GM18909 (cell line): ENCODE data around the gene KRT1.
"Not testable (repeated sequence)": the region's sequence is repeated elsewhere in the genome, so short reads cannot be mapped to it uniquely, and the experiment has no call there.

ENCODE experiments used
- ATAC-seq: cut with Tn5 transposase; IDR thresholded peaks from one replicate; pipeline ENCODE4 v1.9.1; 2021; ENCODE audit warnings: mild to moderate bottlenecking; ENCODE audit not compliant: unreplicated experiment, poor library complexity

Gene KRT1

DNA sequence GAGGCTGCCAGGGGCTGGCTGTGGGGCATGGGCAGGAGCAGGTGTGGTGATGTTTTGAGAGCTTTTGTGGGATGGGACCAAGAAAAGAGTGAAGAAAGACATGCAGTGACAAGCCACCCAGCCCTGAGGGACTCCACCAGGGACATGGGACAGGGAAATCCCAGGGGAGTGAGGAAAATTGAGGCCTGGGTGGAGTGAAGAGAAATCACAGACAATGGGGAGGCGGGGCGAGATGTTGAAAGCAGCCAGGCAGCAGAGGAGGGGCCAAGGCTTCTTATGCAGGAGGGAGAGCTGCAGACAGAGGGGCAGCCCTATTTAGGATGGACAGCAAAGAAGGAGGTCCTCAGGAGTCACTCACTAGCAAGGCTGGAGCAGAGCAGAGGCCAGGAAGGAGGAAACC is 4.2 kb upstream of the KRT1 start:
- ATAC-seq: no peak

DNA sequence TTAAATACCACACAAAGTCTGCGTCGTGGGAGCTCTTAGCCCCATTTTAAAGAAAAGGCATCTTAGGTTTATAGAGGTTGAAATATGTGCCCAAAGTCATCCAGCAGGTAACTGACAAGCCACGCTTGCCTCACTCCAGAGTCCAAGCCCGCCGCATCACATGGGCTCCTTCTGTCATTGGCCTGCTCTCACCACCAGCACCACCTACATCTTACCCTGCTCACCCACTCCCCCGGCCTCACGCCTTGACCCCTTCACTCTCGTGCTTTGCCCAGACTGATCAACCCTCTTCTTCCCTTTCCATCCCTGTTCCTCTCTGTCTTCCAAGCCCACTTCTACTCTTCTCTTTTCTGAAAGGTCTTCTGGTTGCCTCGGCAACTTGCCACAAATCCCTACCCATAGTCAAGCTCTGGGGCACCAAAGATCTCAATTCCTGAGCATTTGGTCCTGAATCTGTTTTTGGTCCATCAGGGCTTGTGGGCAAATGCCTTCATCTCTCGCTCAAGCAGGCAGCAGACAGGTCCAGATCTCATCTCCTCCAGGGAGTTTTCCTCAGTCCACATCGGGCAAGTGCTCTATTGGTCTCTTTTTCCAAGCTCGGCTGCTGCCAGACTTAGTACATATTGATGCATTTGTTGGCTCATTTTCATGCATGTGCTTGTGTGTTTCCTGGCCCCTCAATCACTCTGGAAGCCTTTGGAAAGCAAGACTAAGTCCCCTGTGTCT is 3.5 kb upstream of the KRT1 start:
- no peak for ATAC-seq

DNA sequence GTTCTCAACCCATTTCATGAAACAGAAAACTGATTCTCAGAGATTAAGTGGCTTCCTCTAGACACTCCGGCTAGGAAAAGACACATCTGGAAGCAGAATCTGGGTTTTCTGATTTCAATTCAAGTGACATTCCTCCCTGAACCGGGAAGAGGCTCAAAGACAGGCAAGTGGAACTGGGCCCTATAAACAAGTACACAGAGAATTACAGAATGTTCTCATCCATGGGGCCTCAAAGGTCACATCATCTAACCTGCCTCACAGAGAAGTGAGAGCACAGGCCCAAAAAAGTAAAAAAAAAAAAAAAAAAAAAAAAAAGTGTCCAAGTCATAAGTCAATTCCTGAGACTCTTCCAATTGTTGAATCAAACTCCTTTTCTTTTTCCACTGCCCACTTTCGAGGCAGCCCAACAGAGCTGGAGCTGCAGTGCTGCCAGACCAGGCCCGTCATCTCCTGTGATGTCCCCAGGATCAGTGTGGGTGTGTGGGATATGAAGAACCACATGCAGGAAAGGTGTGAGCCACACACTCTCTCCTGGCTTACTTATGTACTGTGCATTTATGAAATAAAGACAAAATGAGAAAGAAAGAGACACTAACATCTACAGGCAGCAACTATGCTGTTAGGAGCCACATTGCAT is 2.8 kb upstream of the KRT1 start:
- ATAC-seq: no peak

DNA sequence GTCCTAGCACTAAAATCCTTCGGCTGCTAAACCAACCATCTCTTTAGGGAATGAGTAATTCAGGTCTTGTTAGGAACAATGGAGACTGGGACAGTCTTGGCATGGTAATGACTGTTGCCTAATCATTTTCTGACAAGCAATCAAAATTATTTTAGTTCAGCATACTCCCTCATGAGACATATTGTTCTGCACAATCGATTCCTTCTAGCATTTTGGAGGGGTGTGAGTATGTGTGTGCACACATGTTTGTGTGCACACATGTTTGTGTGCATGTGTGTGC is 2.1 kb upstream of the KRT1 start:
- ATAC-seq: no peak

DNA sequence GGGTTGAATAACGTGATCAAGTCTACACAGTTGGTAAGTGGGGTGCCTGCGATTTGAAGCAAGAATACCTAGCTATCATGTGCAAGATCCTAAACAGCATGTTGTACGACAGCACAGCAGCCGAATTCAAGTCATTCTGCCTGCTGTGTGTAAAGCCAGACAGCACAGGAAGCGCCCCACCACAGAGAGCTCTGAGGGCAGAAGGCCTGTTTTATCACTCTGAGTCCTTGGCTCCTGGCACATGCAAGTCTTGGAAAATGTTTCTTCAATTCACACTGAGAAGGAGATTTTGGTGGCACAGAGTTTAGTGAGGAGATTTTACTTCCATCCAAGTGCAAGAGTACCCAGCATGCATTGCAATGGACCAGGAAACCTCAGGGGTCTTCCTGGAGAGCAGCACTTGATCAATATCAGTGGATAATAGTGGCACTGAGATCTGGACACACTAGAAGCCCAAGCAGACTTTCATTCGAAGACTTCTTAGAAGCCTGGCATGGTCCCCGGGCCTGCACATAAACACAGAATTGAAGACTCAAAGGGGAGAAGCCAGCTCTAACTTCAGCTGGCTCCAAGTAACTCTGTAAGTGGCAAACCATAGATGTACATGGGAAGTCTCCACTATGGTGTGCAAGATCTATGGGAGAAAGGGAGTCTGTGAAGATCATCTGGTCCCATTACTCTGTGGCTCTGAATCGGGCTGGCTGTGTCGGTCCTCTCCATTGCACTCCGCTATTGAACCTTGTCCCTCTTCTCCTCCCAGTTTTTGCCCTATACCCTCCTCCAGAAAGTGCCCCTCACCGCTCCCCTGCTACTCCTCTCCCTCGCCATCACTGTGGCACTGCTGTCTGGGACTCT is 1.5 kb upstream of the KRT1 start:
- no peak for ATAC-seq

DNA sequence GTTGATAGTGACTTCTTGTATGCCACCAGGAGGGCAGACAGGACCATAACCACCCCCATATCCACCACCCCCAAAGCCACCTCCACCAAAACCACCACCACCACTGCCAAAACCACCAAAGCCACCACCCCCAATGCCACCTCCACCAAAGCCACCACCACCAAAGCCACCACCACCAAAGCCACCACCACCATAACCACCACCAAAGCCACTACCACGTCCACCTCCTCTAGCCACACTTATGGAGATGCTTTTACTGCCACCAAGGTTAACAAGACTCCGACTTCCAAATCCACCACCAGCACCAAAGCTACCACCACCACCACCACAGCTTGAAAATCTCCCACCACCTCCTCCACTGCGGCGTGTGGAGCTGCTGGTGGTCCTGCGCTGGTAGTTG is 332 bp downstream of the KRT1 start:
- no peak for ATAC-seq

DNA sequence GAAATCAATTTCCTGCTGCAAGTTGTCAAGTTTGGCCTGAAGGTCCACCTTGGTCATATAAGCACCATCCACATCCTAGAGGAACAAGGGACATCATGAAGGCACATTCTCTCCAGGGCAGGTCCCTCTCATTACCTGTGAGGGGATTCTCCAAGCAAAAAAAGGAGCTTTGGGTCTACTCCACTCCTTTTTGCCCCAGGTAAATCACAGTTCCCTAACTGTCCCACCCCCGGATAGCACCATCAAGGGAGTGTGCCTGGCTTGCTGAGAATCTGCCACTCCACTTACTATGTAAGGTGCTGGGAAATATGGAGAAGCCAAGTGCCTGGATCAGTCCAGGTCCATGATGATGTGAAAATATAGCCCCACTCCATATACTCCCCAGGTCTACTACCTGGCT is 2.5 kb downstream of the KRT1 start:
- ATAC-seq: no peak

DNA sequence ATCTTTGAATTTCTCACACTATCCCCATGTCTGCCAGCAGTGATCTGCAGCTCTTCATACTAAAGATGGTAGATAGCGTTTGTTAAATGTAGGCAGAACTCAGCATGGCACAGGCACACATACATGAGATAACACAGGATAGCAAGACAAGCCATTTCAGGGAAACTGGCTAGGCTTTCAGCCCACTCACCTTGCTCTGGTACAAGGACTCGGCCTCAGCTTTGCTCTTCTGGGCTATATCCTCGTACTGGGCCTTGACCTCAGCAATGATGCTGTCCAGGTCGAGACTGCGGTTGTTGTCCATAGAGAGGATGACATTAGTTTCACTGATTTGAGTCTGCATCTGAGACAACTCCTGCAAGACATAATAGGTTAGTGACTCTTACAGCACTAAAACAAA is 3.1 kb downstream of the KRT1 start:
- ATAC-seq: no peak

DNA sequence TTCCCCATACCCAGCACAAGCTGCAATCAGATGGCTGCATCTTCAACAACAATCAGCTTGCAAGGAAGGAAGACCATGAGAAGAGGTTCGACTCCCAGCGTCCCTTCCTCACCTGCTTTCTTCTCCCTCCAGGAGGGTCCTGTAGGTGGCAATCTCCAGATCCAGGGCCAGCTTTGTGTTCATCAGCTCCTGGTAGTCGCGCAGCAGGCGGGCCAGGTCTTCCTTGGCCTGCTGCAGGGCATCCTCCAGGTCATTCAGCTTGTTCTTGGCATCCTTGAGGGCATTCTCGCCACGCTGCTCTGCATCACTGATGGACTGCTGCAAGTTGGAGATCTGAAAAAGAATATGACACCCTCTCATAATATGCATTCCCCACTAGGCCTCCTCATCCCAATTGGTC is 4.0 kb downstream of the KRT1 start:
- ATAC-seq: no peak

DNA sequence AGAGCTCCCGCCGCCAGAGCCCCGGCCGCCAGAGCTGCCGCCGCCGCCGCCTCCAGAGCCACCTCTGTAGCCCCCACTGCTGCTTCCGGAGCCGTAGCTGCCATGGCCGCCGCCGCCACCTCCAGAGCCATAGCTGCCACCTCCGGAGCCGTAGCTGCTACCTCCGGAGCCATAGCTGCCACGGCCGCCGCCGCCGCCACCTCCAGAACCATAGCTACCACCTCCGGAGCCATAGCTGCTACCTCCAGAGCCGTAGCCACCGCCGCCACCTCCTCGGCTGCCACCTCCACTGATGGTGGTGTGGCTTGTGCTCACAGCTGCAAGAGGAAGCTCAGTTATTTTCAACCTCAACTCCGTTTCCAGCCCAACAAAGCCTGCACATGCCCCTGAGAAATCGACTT is 4.9 kb downstream of the KRT1 start:
- no peak for ATAC-seq

DNA sequence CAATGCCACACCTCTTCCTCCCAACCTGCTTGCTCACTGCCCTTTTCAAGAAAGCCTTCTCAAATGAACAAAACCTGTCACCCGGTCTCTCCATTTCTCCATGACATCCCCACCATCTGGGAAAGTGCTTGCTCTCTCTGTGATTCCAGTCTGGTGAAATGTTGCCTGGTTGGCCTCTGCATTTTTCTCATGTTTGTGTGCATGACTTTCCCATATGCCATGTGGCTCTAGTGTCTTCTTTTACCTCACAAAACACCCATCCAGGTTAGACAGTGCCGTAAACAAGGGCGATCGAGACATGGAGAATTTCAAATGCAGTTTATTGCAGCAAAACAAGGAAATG is 5.8 kb downstream of the KRT1 start:
- no peak for ATAC-seq

DNA sequence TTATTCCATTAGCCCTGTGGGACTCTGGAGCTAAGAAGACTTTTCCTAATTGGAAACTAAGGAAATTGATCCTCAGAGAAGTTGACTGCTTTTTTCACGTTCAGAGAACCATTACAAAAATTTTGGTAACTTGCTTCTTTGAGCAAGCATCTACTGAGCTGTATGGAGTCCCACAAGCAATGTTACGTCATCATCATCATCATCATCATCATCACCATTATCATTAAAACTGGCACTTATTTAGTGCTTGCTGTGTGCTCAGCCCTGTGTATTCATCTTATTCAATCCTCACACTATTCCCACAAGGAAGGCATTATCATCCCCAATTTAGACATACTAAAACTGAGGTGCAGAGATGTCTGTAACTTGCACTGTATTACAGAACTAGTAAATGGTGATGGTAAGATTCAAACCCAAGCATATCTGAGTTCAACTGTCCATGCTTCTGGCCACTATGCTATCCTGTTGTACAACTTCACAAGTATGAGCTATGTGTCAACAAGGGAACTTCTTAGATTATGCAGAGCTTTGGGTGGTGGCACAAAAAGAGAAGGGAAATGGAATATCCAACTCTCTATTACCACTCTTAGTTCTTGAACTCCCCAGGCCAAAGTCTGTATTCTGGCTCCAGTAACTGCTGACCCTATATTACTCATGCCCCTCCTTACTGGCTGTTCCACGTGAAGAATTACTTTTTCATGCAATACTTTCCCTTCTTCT is 6.3 kb downstream of the KRT1 start:
- ATAC-seq: no peak

DNA sequence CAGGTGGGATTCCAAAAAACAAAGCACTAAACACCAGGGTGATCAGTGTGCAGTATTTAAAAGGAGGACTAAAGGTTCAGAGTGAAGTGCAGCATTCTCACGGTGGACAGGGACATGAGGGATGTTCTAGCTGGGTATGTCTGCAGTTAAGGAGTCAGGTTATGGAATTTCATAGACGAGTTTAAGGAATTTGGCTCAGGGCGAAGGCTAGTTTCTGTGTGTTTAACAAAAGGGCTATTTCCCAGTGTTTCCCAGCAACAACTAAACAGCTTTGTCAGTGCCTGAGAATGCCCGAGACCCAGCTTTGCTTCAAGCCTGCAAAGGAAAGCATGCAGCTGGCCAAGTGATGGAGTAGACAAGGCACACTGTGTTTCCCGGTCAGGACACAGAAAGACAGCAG is 7.0 kb downstream of the KRT1 start:
- ATAC-seq: no peak

DNA sequence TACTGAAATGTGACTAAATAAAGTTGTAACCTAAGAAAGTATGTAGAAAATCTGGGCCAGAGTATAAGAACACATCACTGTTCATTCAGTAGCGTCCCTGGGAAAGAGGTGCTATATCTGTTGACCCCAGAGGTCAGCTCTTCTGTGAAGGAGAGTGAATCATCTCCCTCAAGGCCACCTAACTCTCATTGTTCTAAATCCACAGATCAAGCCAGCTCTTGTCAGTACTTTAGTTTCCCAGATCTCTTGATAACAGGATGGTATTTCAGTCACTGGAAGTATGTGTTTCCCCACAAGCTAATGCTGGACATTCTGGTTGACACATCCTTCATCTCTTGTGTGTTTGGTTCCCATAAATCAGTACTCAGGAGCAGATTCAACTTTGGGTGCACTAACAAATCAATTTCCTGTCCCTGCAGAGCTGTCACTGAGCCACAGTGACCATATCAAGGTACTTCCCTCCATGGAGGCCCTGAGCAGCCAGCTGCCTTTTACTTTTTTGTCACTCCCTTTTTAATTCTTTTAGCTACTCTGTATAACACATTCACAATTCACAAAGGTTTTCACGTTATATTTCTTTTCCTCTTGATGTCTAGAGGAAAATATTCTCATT is 7.8 kb downstream of the KRT1 start:
- no peak for ATAC-seq

DNA sequence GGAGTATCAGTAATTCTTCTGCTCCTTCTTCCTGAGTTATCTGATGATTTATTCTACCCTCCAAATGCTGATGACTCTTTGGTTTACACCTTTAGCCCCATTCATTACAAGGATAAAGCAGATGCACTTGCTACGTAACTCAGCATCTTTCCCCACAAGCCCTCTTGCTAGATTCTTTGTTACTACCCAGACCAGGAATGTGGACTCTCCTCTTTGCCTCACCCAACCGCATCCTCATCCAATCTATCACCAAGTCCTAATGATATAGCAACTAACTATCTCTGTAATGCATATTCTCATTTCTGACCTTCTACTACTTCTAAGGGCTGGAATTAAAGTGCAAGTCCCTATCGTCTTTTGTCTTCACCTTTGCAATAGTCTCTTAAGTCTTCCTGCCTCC is 9.2 kb downstream of the KRT1 start:
- ATAC-seq: no peak

DNA sequence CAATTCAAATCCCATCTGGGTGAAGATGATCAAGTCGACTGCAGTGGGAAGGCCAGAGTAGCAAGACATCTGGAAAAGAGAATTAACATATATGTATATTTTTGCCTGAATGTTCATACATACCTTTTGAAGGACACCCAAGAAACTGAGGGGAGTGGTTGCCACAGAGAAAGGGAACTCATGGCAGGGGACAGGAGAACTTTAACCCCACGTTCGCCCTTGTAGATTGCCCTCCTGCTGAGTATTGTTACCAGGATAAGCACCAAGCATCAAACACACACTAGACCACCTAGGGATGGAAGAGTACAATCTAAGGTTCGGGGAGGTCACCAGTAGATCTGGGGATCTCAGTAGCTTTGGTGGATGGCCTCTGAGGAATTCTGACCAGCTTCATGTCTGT is 9.7 kb downstream of the KRT1 start:
- ATAC-seq: no peak

DNA sequence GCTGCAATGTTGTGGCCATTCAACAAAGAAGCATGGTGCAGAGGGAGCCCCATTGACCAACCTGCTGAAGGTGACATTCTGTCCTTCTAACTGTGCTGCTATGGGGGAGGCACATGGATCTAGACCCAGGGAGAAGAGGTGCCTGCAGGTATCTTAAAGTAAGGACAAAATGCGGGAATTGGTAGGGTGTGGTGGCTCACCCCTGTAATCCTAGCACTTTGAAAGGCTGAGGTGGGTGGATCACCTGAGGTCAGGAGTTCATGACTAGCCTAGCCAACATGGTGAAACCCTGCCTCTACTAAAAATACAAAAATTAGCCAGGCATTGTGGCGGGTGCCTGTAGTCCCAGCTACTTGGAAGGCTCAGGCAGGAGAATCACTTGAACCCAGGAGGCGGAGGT is 10.3 kb downstream of the KRT1 start:
- not testable (repeated sequence) for ATAC-seq

DNA sequence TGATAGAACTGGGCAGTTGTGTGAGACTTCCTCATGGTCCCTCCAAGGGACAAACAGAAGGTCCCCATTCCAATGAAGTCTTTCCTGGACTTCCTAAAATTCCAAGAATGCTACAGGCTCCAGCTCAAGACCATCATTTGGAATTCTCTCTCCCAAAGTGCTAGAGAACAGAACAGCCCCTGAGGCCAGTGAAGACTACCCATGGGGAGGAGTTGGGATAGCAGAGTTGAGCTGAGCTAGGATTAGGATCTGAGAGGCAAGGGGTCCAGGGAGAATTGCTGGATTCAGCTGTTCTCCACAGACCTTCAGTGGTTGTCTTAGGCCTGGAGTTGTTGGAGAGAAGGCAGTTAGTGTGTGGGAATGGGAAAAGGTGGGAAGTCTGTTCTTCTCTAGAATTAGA is 10.8 kb downstream of the KRT1 start:
- no peak for ATAC-seq

DNA sequence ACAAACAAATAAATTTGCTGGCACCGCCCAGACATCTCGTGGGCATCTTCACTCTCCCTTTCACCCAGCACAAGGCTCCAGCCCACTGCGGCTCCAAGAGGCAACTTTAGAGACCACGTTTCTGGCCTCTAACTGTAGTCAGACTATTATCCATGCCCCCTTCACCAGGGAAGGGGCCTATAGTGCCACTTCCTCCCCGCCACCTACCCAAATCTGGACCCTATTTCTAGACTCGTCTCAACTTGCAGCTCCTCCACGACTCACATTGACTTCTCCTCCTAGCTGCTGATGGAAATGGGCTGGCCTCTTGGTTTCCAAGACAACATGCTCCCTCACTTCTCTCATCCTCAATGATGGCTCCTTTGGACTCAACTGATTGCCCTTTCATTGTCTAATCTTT is 12.3 kb downstream of the KRT1 start:
- no peak for ATAC-seq

DNA sequence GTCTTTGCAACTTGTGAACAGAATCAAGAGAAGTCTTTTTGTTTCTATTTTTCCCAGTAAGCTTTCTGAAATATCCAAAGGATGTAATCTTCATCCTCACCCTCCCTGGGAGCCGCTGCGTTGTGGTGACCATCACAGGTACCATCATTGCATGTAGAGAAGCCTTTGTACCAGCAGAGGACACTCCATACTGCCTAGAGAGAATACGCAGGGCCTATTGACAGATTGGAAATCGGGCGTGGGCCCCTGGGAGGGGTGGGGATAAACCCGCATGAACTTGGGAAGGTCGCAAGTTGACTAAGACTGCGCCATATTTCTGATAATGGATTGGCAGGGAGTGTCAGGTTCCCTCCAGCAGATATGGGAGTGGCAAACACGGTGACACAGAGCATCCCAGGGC is 12.7 kb downstream of the KRT1 start:
- ATAC-seq: no peak

DNA sequence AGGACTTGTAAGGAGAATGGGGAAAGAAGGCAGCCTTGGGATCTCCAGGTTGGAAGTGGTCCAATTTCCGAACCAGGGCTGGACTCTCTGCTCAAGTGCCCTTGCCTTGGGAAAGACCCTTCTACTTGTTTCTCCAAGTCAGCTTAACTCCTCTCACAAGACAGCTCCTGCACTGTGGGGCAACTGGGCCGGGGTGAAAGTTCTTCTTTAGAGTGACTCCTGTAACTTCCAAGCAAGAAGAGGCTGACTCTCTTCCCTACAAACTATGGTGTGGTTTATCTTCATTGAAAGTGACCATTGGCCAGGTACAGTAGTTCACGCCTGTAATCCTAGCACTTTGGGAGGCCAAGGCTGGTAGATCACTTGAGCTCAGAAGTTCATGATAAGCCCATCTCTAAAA is 13.7 kb downstream of the KRT1 start:
- ATAC-seq: no peak
